ENCODE measurements around the gene PAQR9.

- TF ChIP-seq ZNF292 (CRISPR knock-in tag; IDR thresholded peaks at IDR 0.05; ENCODE audit: borderline replicate concordance, low read depth), result no peak
- TF ChIP-seq SRF (IDR thresholded peaks at IDR 0.05; ENCODE audit: low read depth, low read length), result no peak
- no peak for TF ChIP-seq MXI1 (IDR thresholded peaks at IDR 0.05; ENCODE audit: borderline replicate concordance, low read depth, low read length)
Measured at GRCh38 chr3:142923694-142924093, 39.8 kb downstream of the PAQR9 start.
